GM12892 (cell line): ENCODE results near the gene PNMT.

Source experiments
- POLR2A ChIP-seq: IDR thresholded peaks from 2 replicates; pipeline ENCODE4 v1.6.1; 2011; ENCODE audit warnings: low read depth, low read length, control low read depth
- POLR2AphosphoS5 ChIP-seq: IDR thresholded peaks from 2 replicates; pipeline ENCODE4 v1.6.1; 2011; ENCODE audit warnings: low read depth, low read length, control low read depth

DNA sequence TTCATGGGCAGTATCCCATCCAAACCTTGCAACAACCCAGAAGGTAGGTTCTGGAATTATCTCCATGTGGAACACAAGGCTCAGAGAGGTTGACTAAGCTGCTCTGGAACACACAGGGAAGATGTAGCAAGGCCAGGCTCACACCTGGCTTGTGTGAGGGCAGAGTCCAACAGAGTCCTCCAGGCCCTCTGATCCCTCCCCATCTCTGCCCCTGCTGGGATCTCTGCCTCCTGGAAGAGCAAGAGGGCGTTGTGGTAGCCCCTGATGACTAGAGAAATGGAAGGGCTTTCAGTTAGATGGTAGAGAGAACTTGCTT is 48.5 kb upstream of the PNMT start:
- no peak for TF ChIP-seq POLR2AphosphoS5
- TF ChIP-seq POLR2A = no peak
